ENCODE results near the gene SELENOH. TPM values are rescaled to one million over a fixed set of nuclear protein-coding genes. Genes with fewer than 3 reads are reported as not detected.

The SELENOH gene
- total and polyA plus RNA-seq, 9 of the 15 experiments (the other 6 are each of a cell fraction or from before 2014, with no cell fraction given), result 16.6 to 299 (median 118) TPM

DNA sequence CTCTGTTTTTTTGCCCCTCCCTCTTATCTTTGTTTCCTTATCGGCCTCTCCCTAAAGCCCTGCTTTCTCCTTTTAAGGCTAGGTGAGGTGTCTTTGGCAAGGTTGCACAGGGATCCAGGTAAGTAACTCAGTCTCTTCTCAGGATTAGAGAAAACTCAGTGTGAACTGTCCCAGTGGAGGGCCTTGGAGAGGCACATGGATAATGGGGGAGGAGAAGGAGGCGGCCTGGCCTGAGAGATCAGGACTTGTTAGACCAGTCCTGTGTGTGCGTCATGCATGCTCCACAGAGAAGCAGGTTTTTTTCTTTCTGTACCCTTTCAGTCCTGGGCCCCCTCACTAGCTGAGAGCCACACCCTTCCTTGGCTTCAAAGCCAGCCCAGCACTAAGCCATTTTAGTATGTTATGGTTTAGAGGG is 40.2 kb downstream of the SELENOH start:
- POLR2A ChIA-PET, result interaction anchor here (1.0 to 9.4 kb wide), 3 partner anchors 8 to 18 kb away, joined by 3 to 88 read pairs (median 3); partner anchors contain the start of gene CTNND1
- no peak overlapping the region; a peak in 2 of 4 replicates for H3K9ac ChIP-seq (ENCODE audit: insufficient read depth in 1 of 2, low read depth in 2 of 2, low read length in 2 of 2)

More for the DNA sequence above, 40.2 kb downstream of the SELENOH start:
- H4K20me1 ChIP-seq (replicated peaks; ENCODE audit: control insufficient read depth, insufficient read depth, low read length), result peaks cover 53% of the 10 kb centered on the region
- H3K4me1 ChIP-seq (replicated peaks in 1 of 2; ENCODE audit: control insufficient read depth in 2 of 2, insufficient read depth in 2 of 2, low read length in 2 of 2), result peaks cover 26 to 56% of the 10 kb centered on the region in 2 experiments
- CTCF ChIA-PET (ENCODE audit: low intra/inter-chr PET ratio), result no interaction called here
- peaks cover 5% of the 10 kb centered on the region; the same call in 2 of the 3 replicates for H3K36me3 ChIP-seq (ENCODE audit: control insufficient read depth, insufficient read depth, low read length)
- peak; percentile 56 for ATAC-seq
- no peak overlapping the region for H3K27ac ChIP-seq (ENCODE audit: extremely low read depth, low read depth, low read length)
- DNase-seq (ENCODE audit: extremely low read depth in 1 of 4, low spot score in 3 of 4), result peak in 3 of 4 experiments; percentile 38 to 60 (median 42)
- intact Hi-C loops (cut with micrococcal nuclease), result no loop called here
- 10% methylated on average over 1 of the region's 3 CpGs for WGBS (ENCODE audit: insufficient coverage, low coverage, missing lambda C conversion rate)
- no peaks in the 10 kb centered on the region for H3K9me1 ChIP-seq (ENCODE audit: control insufficient read depth, insufficient read depth, low read length)
- no peak overlapping the region for H3K4me3 ChIP-seq
- H3K79me2 ChIP-seq (ENCODE audit: control insufficient read depth, insufficient read depth, low read length), result peaks cover 85% of the 10 kb centered on the region
- peak in 1 of 2 experiments; percentile 92; a peak in 2 of 4 replicates for TF ChIP-seq SRF (CRISPR knock-in tag; IDR thresholded peaks at IDR 0.05)
- peak; percentile 33; the same call in 1 of the 2 replicates for TF ChIP-seq CTBP1 (IDR thresholded peaks at IDR 0.05; ENCODE audit: borderline replicate concordance)
- peak; percentile 55; the same call in 1 of the 2 replicates for TF ChIP-seq DPF2 (IDR thresholded peaks at IDR 0.05)
- peak; percentile 54; the same call in 1 of the 2 replicates for TF ChIP-seq ZEB2 (IDR thresholded peaks at IDR 0.05)
- TF ChIP-seq, protein P1, sequence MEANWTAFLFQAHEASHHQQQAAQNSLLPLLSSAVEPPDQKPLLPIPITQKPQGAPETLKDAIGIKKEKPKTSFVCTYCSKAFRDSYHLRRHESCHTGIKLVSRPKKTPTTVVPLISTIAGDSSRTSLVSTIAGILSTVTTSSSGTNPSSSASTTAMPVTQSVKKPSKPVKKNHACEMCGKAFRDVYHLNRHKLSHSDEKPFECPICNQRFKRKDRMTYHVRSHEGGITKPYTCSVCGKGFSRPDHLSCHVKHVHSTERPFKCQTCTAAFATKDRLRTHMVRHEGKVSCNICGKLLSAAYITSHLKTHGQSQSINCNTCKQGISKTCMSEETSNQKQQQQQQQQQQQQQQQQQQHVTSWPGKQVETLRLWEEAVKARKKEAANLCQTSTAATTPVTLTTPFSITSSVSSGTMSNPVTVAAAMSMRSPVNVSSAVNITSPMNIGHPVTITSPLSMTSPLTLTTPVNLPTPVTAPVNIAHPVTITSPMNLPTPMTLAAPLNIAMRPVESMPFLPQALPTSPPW (CRISPR knock-in tag; IDR thresholded peaks at IDR 0.05), result peak; percentile 32; the same call in 1 of the 2 replicates
- TF ChIP-seq CREM (IDR thresholded peaks at IDR 0.05; ENCODE audit: low read depth), result no peak
- TF ChIP-seq ARID1B (IDR thresholded peaks at IDR 0.05), result 0 out of 2 replicates have a peak, but pooled peaks have one; percentile 8
- no peak for TF ChIP-seq GATA2 (CRISPR knock-in tag; IDR thresholded peaks at IDR 0.05)
- H2AFZ ChIP-seq (ENCODE audit: low read depth, low read length), result no peak overlapping the region
- BruUV-seq (replicated peaks), result no TSS peak
- no peaks in the 10 kb centered on the region for H3K9me3 ChIP-seq (replicated peaks; ENCODE audit: control insufficient read depth, insufficient read depth, low read depth, low read length)
- peak; percentile 26 for FAIRE-seq
- no peak overlapping the region for H3K4me2 ChIP-seq (ENCODE audit: insufficient read depth, low read length)
- H3K27me3 ChIP-seq (ENCODE audit: control insufficient read depth in 2 of 2, insufficient read depth in 2 of 2, low read length in 2 of 2), result no peaks in the 10 kb centered on the region
- in situ Hi-C loops (cut with MboI), result no loop called here

Measured in K562 (cell line).